Lower lobe of right lung (tissue), 2 donors: ENCODE data around the gene SNAP91. TPM values are rescaled to one million over a fixed set of nuclear protein-coding genes. Genes with fewer than 3 reads are reported as not detected.

Source experiments
- ATAC-seq, 2 donors: fragments of 200-7000 bp; cut with Tn5 transposase; one replicate each; pipeline ENCODE4 v1.9.1; 2020 to 2022; ENCODE audit warnings: mild to moderate bottlenecking in 2 of 2, moderate library complexity in 2 of 2
- DNase-seq: peaks from one replicate; pipeline ENCODE4 v3.0.0-alpha.2; 2020
- H3K27ac ChIP-seq: fragments of 200-600 bp; one replicate; pipeline ENCODE4 v1.8.0; 2022
- H3K27me3 ChIP-seq: fragments of 200-600 bp; one replicate; pipeline ENCODE4 v1.8.0; 2022; ENCODE audit warnings: low read depth
- H3K36me3 ChIP-seq: fragments of 200-600 bp; one replicate; pipeline ENCODE4 v1.8.0; 2022; ENCODE audit warnings: mild to moderate bottlenecking
- H3K4me1 ChIP-seq: fragments of 200-600 bp; one replicate; pipeline ENCODE4 v1.8.0; 2022
- H3K4me3 ChIP-seq: fragments of 200-600 bp; one replicate; pipeline ENCODE4 v1.8.0; 2022; ENCODE audit warnings: mild to moderate bottlenecking
- H3K9me3 ChIP-seq: fragments of 200-600 bp; one replicate; pipeline ENCODE4 v1.8.0; 2022
- intact Hi-C: fragments of 100-400 bp; cut with DNase I; formaldehyde crosslinking; loops from one replicate; pipeline ENCODE4 v1.11.0; 2022
- total RNA-seq: library from RNA; stranded (reverse); fragmentation: NEBNext Ultra II Directional; extraction: Animal tissue kit (Norgen Biotek cat#: 25700); gene quantifications from one replicate; pipeline ENCODE4 v1.2.1, GENCODE V29; 2021
- TF ChIP-seq, protein P1 (sequence below): fragments of 200-600 bp; IDR thresholded peaks from one replicate; pipeline ENCODE4 v1.8.0; 2022; ENCODE audit warnings: antibody characterized with exemption, mild to moderate bottlenecking
- donor health status: DM: no; HTN: yes; CAD: no; lungs with severe emphysema.

SNAP91 gene
- total RNA-seq, 1 donor from 2014 or later = not detected

DNA sequence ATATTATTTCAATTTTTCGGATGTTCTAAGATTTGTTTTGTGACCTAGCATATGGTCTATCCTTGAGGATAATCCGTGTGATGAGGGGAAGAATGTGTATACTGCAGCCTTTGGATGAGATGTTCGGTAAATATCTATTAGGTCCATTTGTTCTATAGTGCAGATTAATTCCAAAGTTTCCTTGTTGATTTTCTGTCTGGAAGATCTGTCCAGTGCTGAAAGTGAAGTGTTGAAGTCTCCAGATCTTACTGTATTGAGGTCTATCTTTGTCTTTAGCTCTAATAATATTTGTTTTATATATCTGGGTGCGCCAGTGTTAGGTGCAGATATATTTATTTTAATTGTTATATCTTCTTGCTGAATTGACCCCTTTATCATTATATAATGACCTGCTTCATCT lies 32.2 kb upstream of the SNAP91 start:
- no peaks in the 10 kb centered on the region for H3K9me3 ChIP-seq
- intact Hi-C loops = no loop called here
- H3K4me3 ChIP-seq = no peak overlapping the region
- H3K27ac ChIP-seq = no peak overlapping the region
- H3K36me3 ChIP-seq = no peaks in the 10 kb centered on the region
- ATAC-seq (no peak), DNase-seq (no peak)
- TF ChIP-seq, protein P1, sequence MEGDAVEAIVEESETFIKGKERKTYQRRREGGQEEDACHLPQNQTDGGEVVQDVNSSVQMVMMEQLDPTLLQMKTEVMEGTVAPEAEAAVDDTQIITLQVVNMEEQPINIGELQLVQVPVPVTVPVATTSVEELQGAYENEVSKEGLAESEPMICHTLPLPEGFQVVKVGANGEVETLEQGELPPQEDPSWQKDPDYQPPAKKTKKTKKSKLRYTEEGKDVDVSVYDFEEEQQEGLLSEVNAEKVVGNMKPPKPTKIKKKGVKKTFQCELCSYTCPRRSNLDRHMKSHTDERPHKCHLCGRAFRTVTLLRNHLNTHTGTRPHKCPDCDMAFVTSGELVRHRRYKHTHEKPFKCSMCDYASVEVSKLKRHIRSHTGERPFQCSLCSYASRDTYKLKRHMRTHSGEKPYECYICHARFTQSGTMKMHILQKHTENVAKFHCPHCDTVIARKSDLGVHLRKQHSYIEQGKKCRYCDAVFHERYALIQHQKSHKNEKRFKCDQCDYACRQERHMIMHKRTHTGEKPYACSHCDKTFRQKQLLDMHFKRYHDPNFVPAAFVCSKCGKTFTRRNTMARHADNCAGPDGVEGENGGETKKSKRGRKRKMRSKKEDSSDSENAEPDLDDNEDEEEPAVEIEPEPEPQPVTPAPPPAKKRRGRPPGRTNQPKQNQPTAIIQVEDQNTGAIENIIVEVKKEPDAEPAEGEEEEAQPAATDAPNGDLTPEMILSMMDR = no peak
- H3K27me3 ChIP-seq = no peaks in the 10 kb centered on the region
- no peaks in the 10 kb centered on the region for H3K4me1 ChIP-seq

DNA sequence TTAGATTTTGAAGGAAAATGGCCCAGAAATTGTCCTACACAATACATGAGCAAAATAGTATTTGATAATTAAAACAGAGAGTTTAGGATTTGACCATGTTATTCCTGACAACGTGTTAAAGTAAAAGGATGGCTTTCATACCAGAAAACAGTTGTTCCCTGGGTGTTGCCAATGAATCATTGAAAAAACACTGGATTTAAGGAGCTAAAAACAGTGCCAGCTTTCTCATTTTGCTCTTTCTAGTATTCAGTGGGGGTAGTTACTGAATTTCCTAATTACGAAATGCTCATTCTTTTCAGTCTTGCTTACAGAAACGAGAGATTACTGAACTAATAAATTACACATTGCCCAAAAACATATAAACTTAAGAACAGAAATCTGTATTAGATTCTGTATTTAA lies 26.6 kb upstream of the SNAP91 start:
- DNase-seq (no peak), ATAC-seq (no peak)
- intact Hi-C loops = no loop called here
- Histone ChIP-seq H3K4me1 (no peaks in the 10 kb centered on the region), H3K36me3 (no peaks in the 10 kb centered on the region), H3K4me3 (no peak overlapping the region), H3K27me3 (no peaks in the 10 kb centered on the region), H3K27ac (no peak overlapping the region), H3K9me3 (no peaks in the 10 kb centered on the region)
- TF ChIP-seq, protein P1 = no peak

DNA sequence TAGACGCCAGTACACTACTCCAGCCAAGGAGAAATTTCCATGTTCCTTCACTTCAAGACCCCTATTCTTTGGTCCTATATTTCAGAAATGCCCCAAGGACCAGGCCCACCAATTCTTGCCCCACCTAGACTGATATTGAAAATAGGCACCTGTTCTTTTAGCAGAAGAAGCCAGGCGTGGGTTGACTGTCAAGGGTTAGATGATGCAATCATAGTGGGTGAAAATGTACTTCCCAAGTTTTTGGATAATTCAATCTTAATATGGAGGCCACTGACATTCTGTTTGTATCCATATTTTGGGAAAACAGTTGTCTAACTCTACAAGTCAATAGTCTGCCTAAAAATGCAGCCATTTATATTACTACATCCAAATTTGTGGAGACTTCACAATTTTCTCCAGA lies 21.0 kb upstream of the SNAP91 start:
- no peaks in the 10 kb centered on the region for H3K27me3 ChIP-seq
- no peak overlapping the region for H3K4me3 ChIP-seq
- H3K4me1 ChIP-seq = no peaks in the 10 kb centered on the region
- DNase-seq (no peak), ATAC-seq (no peak)
- H3K27ac ChIP-seq = no peak overlapping the region
- no peaks in the 10 kb centered on the region for H3K36me3 ChIP-seq
- intact Hi-C loops = no loop called here
- no peaks in the 10 kb centered on the region for H3K9me3 ChIP-seq
- TF ChIP-seq, protein P1 = no peak

DNA sequence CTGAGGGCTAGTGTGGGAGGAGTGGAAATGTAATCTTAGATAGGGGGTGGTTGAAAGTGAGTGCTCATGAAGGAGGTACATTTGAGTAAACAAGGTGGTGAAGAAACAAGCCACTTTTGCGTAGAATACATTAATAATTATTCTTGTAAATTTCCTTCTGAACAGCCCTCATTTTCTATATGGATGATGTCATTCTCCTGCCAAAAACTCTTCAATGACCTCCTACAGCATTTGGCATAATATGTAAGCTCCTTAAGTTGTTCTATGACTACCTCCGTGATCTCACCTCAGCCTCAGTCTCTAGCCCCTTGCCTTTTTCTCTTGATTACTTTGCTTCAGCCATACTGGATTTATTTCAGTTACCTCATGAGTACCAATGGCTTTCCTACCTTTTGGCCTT lies 14.0 kb upstream of the SNAP91 start:
- Histone ChIP-seq H3K4me1 (no peaks in the 10 kb centered on the region), H3K27me3 (no peaks in the 10 kb centered on the region), H3K9me3 (no peaks in the 10 kb centered on the region), H3K4me3 (no peak overlapping the region), H3K27ac (no peak overlapping the region), H3K36me3 (no peaks in the 10 kb centered on the region)
- intact Hi-C loops = no loop called here
- ATAC-seq (no peak), DNase-seq (no peak)
- TF ChIP-seq, protein P1 = no peak

DNA sequence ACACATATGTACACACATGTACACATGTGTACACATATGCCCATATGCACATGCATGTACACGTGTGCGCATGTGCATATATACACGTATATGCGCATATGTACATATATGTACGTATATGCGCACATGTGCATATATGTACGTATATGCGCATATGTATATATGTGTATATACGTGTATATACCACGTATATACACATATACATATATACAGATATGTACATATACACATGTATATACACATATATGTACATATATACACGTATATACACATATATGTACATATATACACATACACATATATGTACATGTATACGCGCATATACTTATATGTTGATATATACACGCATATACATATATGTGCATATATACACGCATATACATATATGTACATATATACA lies 8.9 kb upstream of the SNAP91 start:
- no peaks in the 10 kb centered on the region for H3K27me3 ChIP-seq
- no peak for ATAC-seq
- no peak for DNase-seq
- intact Hi-C loops = no loop called here
- H3K9me3 ChIP-seq = no peaks in the 10 kb centered on the region
- no peaks in the 10 kb centered on the region for H3K36me3 ChIP-seq
- H3K27ac ChIP-seq = no peak overlapping the region
- no peak overlapping the region for H3K4me3 ChIP-seq
- TF ChIP-seq, protein P1 = no peak
- no peaks in the 10 kb centered on the region for H3K4me1 ChIP-seq

DNA sequence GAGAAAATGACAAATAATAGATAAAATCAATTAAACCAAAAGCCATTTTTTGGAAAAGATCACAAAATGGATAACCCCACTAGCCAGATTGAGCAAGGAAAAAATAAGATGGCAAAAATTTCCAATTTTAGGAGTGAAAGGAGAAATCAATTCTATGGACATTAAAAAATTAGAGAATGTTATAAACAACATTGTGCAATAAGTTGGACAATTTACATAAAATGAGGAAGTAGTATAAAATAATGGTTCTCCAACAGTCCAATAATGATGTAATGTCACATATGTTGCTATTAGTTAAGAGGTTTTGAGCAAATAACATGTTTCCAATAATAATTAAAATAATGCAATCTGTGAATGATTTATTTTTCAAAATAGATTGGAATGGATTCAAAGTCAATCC lies 3.1 kb upstream of the SNAP91 start:
- Histone ChIP-seq H3K9me3 (peaks cover 11% of the 10 kb centered on the region), H3K4me1 (no peaks in the 10 kb centered on the region), H3K27ac (no peak overlapping the region), H3K36me3 (no peaks in the 10 kb centered on the region), H3K27me3 (peaks cover 41% of the 10 kb centered on the region), H3K4me3 (no peak overlapping the region)
- TF ChIP-seq, protein P1 = no peak
- DNase-seq (no peak), ATAC-seq (no peak)
- intact Hi-C loops = no loop called here
